ENCODE results near the gene LY6G5C.

GRCh38 chr6:31720196-31720770 lies 39.4 kb upstream of the LY6G5C start:
- TF ChIP-seq TAF1 (CRISPR knock-in tag; IDR thresholded peaks at IDR 0.05) (no peak), ZSCAN5A (CRISPR knock-in tag; IDR thresholded peaks at IDR 0.05; ENCODE audit: borderline replicate concordance) (no peak), MEIS1 (CRISPR knock-in tag; IDR thresholded peaks at IDR 0.05; ENCODE audit: borderline replicate concordance) (no peak), GATAD2A (CRISPR knock-in tag; IDR thresholded peaks at IDR 0.05) (no peak), SALL1 (CRISPR knock-in tag; IDR thresholded peaks at IDR 0.05) (no peak), ZSCAN29 (CRISPR knock-in tag; conservative IDR thresholded peaks at IDR 0.05) (no peak), POLR2AphosphoS5 (IDR thresholded peaks at IDR 0.05; ENCODE audit: low read depth, low read length) (no peak), ZSCAN9 (CRISPR knock-in tag; IDR thresholded peaks at IDR 0.05; ENCODE audit: borderline replicate concordance) (no peak), PITX1 (CRISPR knock-in tag; IDR thresholded peaks at IDR 0.05) (no peak), LBX2 (CRISPR knock-in tag; IDR thresholded peaks at IDR 0.05; ENCODE audit: borderline replicate concordance) (no peak), ZNF234 (CRISPR knock-in tag; conservative IDR thresholded peaks at IDR 0.05) (no peak), SP1 (IDR thresholded peaks at IDR 0.05) (no peak), SP1 (CRISPR knock-in tag; IDR thresholded peaks at IDR 0.05) (no peak)
- TF ChIP-seq, protein P1, sequence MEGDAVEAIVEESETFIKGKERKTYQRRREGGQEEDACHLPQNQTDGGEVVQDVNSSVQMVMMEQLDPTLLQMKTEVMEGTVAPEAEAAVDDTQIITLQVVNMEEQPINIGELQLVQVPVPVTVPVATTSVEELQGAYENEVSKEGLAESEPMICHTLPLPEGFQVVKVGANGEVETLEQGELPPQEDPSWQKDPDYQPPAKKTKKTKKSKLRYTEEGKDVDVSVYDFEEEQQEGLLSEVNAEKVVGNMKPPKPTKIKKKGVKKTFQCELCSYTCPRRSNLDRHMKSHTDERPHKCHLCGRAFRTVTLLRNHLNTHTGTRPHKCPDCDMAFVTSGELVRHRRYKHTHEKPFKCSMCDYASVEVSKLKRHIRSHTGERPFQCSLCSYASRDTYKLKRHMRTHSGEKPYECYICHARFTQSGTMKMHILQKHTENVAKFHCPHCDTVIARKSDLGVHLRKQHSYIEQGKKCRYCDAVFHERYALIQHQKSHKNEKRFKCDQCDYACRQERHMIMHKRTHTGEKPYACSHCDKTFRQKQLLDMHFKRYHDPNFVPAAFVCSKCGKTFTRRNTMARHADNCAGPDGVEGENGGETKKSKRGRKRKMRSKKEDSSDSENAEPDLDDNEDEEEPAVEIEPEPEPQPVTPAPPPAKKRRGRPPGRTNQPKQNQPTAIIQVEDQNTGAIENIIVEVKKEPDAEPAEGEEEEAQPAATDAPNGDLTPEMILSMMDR (CRISPR knock-in tag; IDR thresholded peaks at IDR 0.05) = no peak
